A549 (cell line): ENCODE data around the gene SARS1. TPM values are rescaled to one million over a fixed set of nuclear protein-coding genes. Genes with fewer than 3 reads are reported as not detected.

Source experiments
- ATAC-seq, 2 experiments: fragments of 200-7000 bp in 1 of 2; fragments of >200 bp in 1 of 2; cut with Nextera tagmentation in 1 of 2; cut with Tn5 transposase in 1 of 2; 3 replicates each; pipeline versions ENCODE4 v1.8.0 to v1.9.1; 2018 to 2020; ENCODE audit warnings: mild to moderate bottlenecking in 1 of 2, moderate library complexity in 1 of 2
- CTCF ChIA-PET: fragments of 300-600 bp; sonication (Branson Sonifier 250); formaldehyde crosslinking; extraction: SDS; loops from one replicate; lab custom pipeline; 2021; ENCODE audit warnings: antibody characterized with exemption, inconsistent platforms; lab: Yijun Ruan, JAX
- POLR2A ChIA-PET: fragments of 350-600 bp; formaldehyde crosslinking; extraction: SDS; loops from one replicate; lab custom pipeline; 2021; ENCODE audit warnings: antibody characterized with exemption, inconsistent platforms; lab: Yijun Ruan, JAX
- DNase-seq, 2 experiments: peaks; one replicate each; pipeline versions ENCODE4 v3.0.0 to v3.0.0-alpha.2; 2011 to 2016; ENCODE audit warnings: low read depth in 1 of 2, low spot score in 1 of 2
- FAIRE-seq: peaks from 2 replicates; lab custom pipeline; 2011; peaks lifted over from hg19 to GRCh38; lab: Jason Lieb, UNC
- H3K27ac ChIP-seq, 2 experiments: fragments of >200 bp; sonication (Bioruptor Twin); formaldehyde crosslinking; 3 replicates each; pipeline ENCODE4 v1.5.1; 2016 to 2017
- H3K4me1 ChIP-seq: fragments of >200 bp; sonication (Bioruptor Twin); formaldehyde crosslinking; 3 replicates; pipeline ENCODE4 v1.6.1; 2016
- H3K4me2 ChIP-seq: fragments of >200 bp; sonication (Bioruptor Twin); formaldehyde crosslinking; 3 replicates; pipeline ENCODE4 v1.6.1; 2016
- H3K4me3 ChIP-seq: fragments of >200 bp; sonication (Bioruptor Twin); formaldehyde crosslinking; 3 replicates; pipeline ENCODE4 v1.5.1; 2016
- H3K9me3 ChIP-seq: fragments of >200 bp; sonication (Bioruptor Twin); formaldehyde crosslinking; 3 replicates; pipeline ENCODE4 v1.6.1; 2016
- ATOH8 ChIP-seq: fragments of 250-450 bp; sonication (Bioruptor Pico); IDR thresholded peaks from 2 replicates; pipeline ENCODE4 v1.5.0; 2020; ENCODE audit warnings: low read depth, mild to moderate bottlenecking, moderate library complexity
- CHD2 ChIP-seq: fragments of 150-350 bp; IDR thresholded peaks from 2 replicates; pipeline ENCODE4 v1.6.1; 2014; ENCODE audit warnings: low read length; ENCODE audit not compliant: partially characterized antibody
- CHD4 ChIP-seq: fragments of 200-600 bp; sonication (generic); IDR thresholded peaks from 2 replicates; pipeline ENCODE4 v1.6.1; 2016; ENCODE audit warnings: antibody characterized with exemption, mild to moderate bottlenecking, borderline replicate concordance
- EP300 ChIP-seq, 2 experiments: fragments of >200 bp; sonication (Bioruptor Twin); formaldehyde crosslinking; IDR thresholded peaks; 2 replicates in 1 of 2; 3 replicates in 1 of 2; pipeline ENCODE4 v1.6.1; 2016 to 2017
- FOXS1 ChIP-seq: fragments of 250-450 bp; sonication (Bioruptor Pico); IDR thresholded peaks from 2 replicates; pipeline ENCODE4 v1.5.0; 2020; ENCODE audit warnings: mild to moderate bottlenecking, moderate library complexity
- HMGXB4 ChIP-seq: fragments of 250-450 bp; sonication (Bioruptor Pico); IDR thresholded peaks from 2 replicates; pipeline ENCODE4 v1.5.0; 2021; ENCODE audit warnings: mild to moderate bottlenecking, moderate library complexity, borderline replicate concordance
- HOXA7 ChIP-seq: fragments of 250-450 bp; sonication (Bioruptor Pico); IDR thresholded peaks from 2 replicates; pipeline ENCODE4 v1.5.0; 2020; ENCODE audit warnings: mild to moderate bottlenecking, moderate library complexity
- HOXB13 ChIP-seq: fragments of 250-450 bp; sonication (Bioruptor Pico); IDR thresholded peaks from 2 replicates; pipeline ENCODE4 v1.5.0; 2020; ENCODE audit warnings: low read depth, mild to moderate bottlenecking, moderate library complexity
- KDM1A ChIP-seq: fragments of 200-600 bp; sonication (generic); IDR thresholded peaks from 2 replicates; pipeline ENCODE4 v1.6.1; 2016; ENCODE audit warnings: low read depth, mild to moderate bottlenecking
- MAFK ChIP-seq: fragments of 450-650 bp; IDR thresholded peaks from 2 replicates; pipeline ENCODE4 v1.6.1; 2014; ENCODE audit not compliant: partially characterized antibody
- NR3C1 ChIP-seq: fragments of >200 bp; sonication (Bioruptor Twin); formaldehyde crosslinking; IDR thresholded peaks from 3 replicates; pipeline ENCODE4 v1.6.1; 2017
- PHF8 ChIP-seq: fragments of 200-600 bp; sonication (generic); IDR thresholded peaks from 2 replicates; pipeline ENCODE4 v1.6.1; 2016; ENCODE audit warnings: low read depth, mild to moderate bottlenecking, antibody characterized with exemption, moderate library complexity, borderline replicate concordance
- REST ChIP-seq: fragments of 200-600 bp; sonication (generic); IDR thresholded peaks from 2 replicates; pipeline ENCODE4 v1.6.1; 2016; ENCODE audit warnings: antibody characterized with exemption, mild to moderate bottlenecking, moderate library complexity
- TP53 ChIP-seq: fragments of 250-450 bp; sonication (Bioruptor Pico); IDR thresholded peaks from 2 replicates; pipeline ENCODE4 v1.5.0; 2021; ENCODE audit warnings: mild to moderate bottlenecking, moderate library complexity
- USF2 ChIP-seq: fragments of 450-650 bp; IDR thresholded peaks from 2 replicates; pipeline ENCODE4 v1.6.1; 2014; ENCODE audit warnings: antibody characterized with exemption
- WGBS: methylation state at CpG from one replicate; pipeline ENCODE4 v1.1.6; 2017; ENCODE audit errors: missing lambda C conversion rate; 5-methylcytosine and 5-hydroxymethylcytosine counted together
- polyA plus RNA-seq, 4 experiments: library from polyadenylated mRNA; depleted of rRNA in 3 of 4; stranded (reverse); fragments of >200 nt; fragmentation: RNase III in 1 of 4; extraction: RNeasy Plus Mini Kit Qiagen cat#74134 plus additional on column Dnase treatment in 1 of 4; gene quantifications; 2 replicates in 3 of 4; 3 replicates in 1 of 4; pipeline ENCODE4 v1.2.3, GENCODE V29; 2011 to 2017

The SARS1 gene
- polyA plus RNA-seq, 2 of the 4 experiments (the other 2 are of a cell fraction): 103 to 152 TPM

GRCh38 chr1:109251277-109252166 is 37.8 kb downstream of the SARS1 start:
- ATAC-seq (no peak), FAIRE-seq (no peak), DNase-seq (no peak)
- CTCF ChIA-PET: interaction anchor here (0.6 to 4.6 kb wide), 6 partner anchors 9 to 281 kb away, joined by 3 to 29 read pairs (median 6); partner anchors contain the start of gene SORT1
- peaks cover 20% of the 10 kb centered on the region for H3K4me1 ChIP-seq
- no peak overlapping the region for H3K27ac ChIP-seq
- H3K4me3 ChIP-seq: no peak overlapping the region
- WGBS: 92% methylated on average over 23 of the region's 32 CpGs
- H3K9me3 ChIP-seq: no peaks in the 10 kb centered on the region
- TF ChIP-seq MAFK (no peak), TP53 (CRISPR knock-in tag) (no peak), USF2 (no peak), CHD2 (no peak), HOXA7 (CRISPR knock-in tag) (no peak), KDM1A (no peak), PHF8 (no peak), REST (no peak), HOXB13 (no peak), EP300 (IDR thresholded peaks at IDR 0.05) (no peak)
- POLR2A ChIA-PET: no interaction called here
- no peak overlapping the region for H3K4me2 ChIP-seq

- H3K4me3 ChIP-seq: no peak overlapping the region
- no peak for FAIRE-seq
- ChIA-PET POLR2A (no interaction called here), CTCF (interaction anchor here (0.6 to 4.6 kb wide), 5 partner anchors 8 to 238 kb away, joined by 3 to 29 read pairs (median 3); partner anchors contain the start of gene SORT1)
- no peak overlapping the region for H3K4me2 ChIP-seq
- no peaks in the 10 kb centered on the region for H3K9me3 ChIP-seq
- ATAC-seq: no peak
- TF ChIP-seq FOXS1 (CRISPR knock-in tag) (no peak), NR3C1 (no peak), ATOH8 (CRISPR knock-in tag) (no peak), HMGXB4 (CRISPR knock-in tag) (no peak), CHD4 (no peak), HOXA7 (CRISPR knock-in tag) (no peak), HOXB13 (no peak)
- TF ChIP-seq, all 56 proteins: peak for 0
- Histone ChIP-seq H3K4me1 (peaks cover 20% of the 10 kb centered on the region), H3K27ac (no peak overlapping the region)
- no peak for DNase-seq
- WGBS: 94% methylated on average over 16 of the region's 31 CpGs
These were observed 38.6 kb downstream of the SARS1 start for GRCh38 chr1:109252167-109252892.
